Karpas-422 (cell line): ENCODE measurements around the gene C1QTNF4. TPM values are rescaled to one million over a fixed set of nuclear protein-coding genes. Genes with fewer than 3 reads are reported as not detected.

ENCODE experiments used
- DNase-seq: peaks from one replicate; pipeline ENCODE4 v3.0.0-alpha.2; 2015
- H2AFZ ChIP-seq: fragments of 200-600 bp; sonication (generic); 2 replicates; pipeline ENCODE4 v1.6.1; 2014; ENCODE audit warnings: antibody characterized with exemption, low read length, mixed read lengths
- H3K27ac ChIP-seq: fragments of 200-600 bp; sonication (generic); 2 replicates; pipeline ENCODE4 v1.5.1; 2014; ENCODE audit warnings: mild to moderate bottlenecking, low read length, moderate library complexity
- H3K27me3 ChIP-seq: fragments of 200-600 bp; sonication (generic); 2 replicates; pipeline ENCODE4 v1.6.1; 2014; ENCODE audit warnings: low read length, mixed read lengths
- H3K36me3 ChIP-seq: fragments of 200-600 bp; sonication (generic); 2 replicates; pipeline ENCODE4 v1.6.1; 2014; ENCODE audit warnings: low read length, mixed read lengths; ENCODE audit not compliant: insufficient read depth
- H3K4me1 ChIP-seq: fragments of 200-600 bp; sonication (generic); 2 replicates; pipeline ENCODE4 v1.6.1; 2014; ENCODE audit warnings: mild to moderate bottlenecking, low read length, mixed read lengths
- H3K4me2 ChIP-seq: fragments of 200-600 bp; sonication (generic); 2 replicates; pipeline ENCODE4 v1.6.1; 2014; ENCODE audit warnings: low read length, low read depth, mild to moderate bottlenecking; ENCODE audit not compliant: poor library complexity, severe bottlenecking
- H3K4me3 ChIP-seq: fragments of 200-600 bp; sonication (generic); 2 replicates; pipeline ENCODE4 v1.5.1; 2014; ENCODE audit warnings: mild to moderate bottlenecking, antibody characterized with exemption, low read length, mixed read lengths
- H3K79me2 ChIP-seq: fragments of 200-600 bp; sonication (generic); 2 replicates; pipeline ENCODE4 v1.6.1; 2014; ENCODE audit warnings: mild to moderate bottlenecking, low read length, mixed read lengths
- H3K9ac ChIP-seq: fragments of 200-600 bp; sonication (generic); 2 replicates; pipeline ENCODE4 v1.6.0; 2014; ENCODE audit warnings: low read length
- H3K9me2 ChIP-seq: fragments of 200-600 bp; sonication (generic), shearing (Covaris generic); replicated peaks from 2 replicates; pipeline ENCODE4 v1.6.0; 2014; ENCODE audit warnings: mild to moderate bottlenecking, low read length, moderate library complexity; ENCODE audit not compliant: insufficient read depth
- H3K9me3 ChIP-seq: fragments of 300-700, 200-600 bp; sonication (generic); 2 replicates; pipeline ENCODE4 v1.6.1; 2014; ENCODE audit warnings: low read length, mixed read lengths
- H4K20me1 ChIP-seq: fragments of 200-600 bp; sonication (generic); 2 replicates; pipeline ENCODE4 v1.6.1; 2014; ENCODE audit warnings: mild to moderate bottlenecking, antibody characterized with exemption, low read length, low read depth; ENCODE audit not compliant: insufficient read depth
- total RNA-seq: library from RNA; depleted of rRNA; stranded (reverse); fragments of >200 nt; shearing (Covaris generic); gene quantifications from 2 replicates; pipeline ENCODE4 v1.2.3, GENCODE V29; 2014; ENCODE audit warnings: low replicate concordance

The C1QTNF4 gene
- total RNA-seq, 1 experiment from 2014 or later: not detected

- H2AFZ ChIP-seq: no peak overlapping the region
- no peaks in the 10 kb centered on the region for H3K27me3 ChIP-seq
- no peak overlapping the region for H3K9ac ChIP-seq
- no peaks in the 10 kb centered on the region for H3K9me2 ChIP-seq
- no peaks in the 10 kb centered on the region for H3K79me2 ChIP-seq
- no peak overlapping the region for H3K27ac ChIP-seq
- H3K36me3 ChIP-seq: no peaks in the 10 kb centered on the region
- H4K20me1 ChIP-seq: no peaks in the 10 kb centered on the region
- peaks cover 18% of the 10 kb centered on the region for H3K4me1 ChIP-seq
- no peaks in the 10 kb centered on the region for H3K9me3 ChIP-seq
- no peak overlapping the region for H3K4me2 ChIP-seq
- no peak overlapping the region for H3K4me3 ChIP-seq
- peak; percentile 68 for DNase-seq
Measured at GRCh38 chr11:47606731-47607130, 12.5 kb upstream of the C1QTNF4 start.

- no peaks in the 10 kb centered on the region for H3K36me3 ChIP-seq
- H3K27ac ChIP-seq: no peak overlapping the region
- no peak overlapping the region for H3K4me2 ChIP-seq
- no peaks in the 10 kb centered on the region for H4K20me1 ChIP-seq
- H3K9me2 ChIP-seq: no peaks in the 10 kb centered on the region
- no peak for DNase-seq
- no peak overlapping the region for H3K9ac ChIP-seq
- H3K4me3 ChIP-seq: no peak overlapping the region
- no peaks in the 10 kb centered on the region for H3K27me3 ChIP-seq
- no peak overlapping the region for H2AFZ ChIP-seq
- H3K79me2 ChIP-seq: no peaks in the 10 kb centered on the region
- H3K9me3 ChIP-seq: no peaks in the 10 kb centered on the region
- H3K4me1 ChIP-seq: peaks cover 12% of the 10 kb centered on the region
Measured at GRCh38 chr11:47605921-47606320, 11.7 kb upstream of the C1QTNF4 start.

GRCh38 chr11:47603295-47603694 is 9.1 kb upstream of the C1QTNF4 start:
- DNase-seq: no peak
- Histone ChIP-seq H3K79me2 (no peaks in the 10 kb centered on the region), H3K4me2 (no peak overlapping the region), H3K4me1 (peaks cover 12% of the 10 kb centered on the region), H3K9me3 (no peaks in the 10 kb centered on the region), H2AFZ (no peak overlapping the region), H3K36me3 (no peaks in the 10 kb centered on the region), H3K27ac (no peak overlapping the region), H3K27me3 (no peaks in the 10 kb centered on the region), H3K4me3 (no peak overlapping the region), H4K20me1 (no peaks in the 10 kb centered on the region), H3K9ac (no peak overlapping the region), H3K9me2 (no peaks in the 10 kb centered on the region)

- H3K4me2 ChIP-seq: no peak overlapping the region
Measured at GRCh38 chr11:47599902-47600301, 5.7 kb upstream of the C1QTNF4 start.

GRCh38 chr11:47595967-47596366 is 1.8 kb upstream of the C1QTNF4 start:
- Histone ChIP-seq H3K27ac (no peak overlapping the region), H3K27me3 (no peaks in the 10 kb centered on the region), H3K4me3 (no peak overlapping the region), H3K9me3 (no peaks in the 10 kb centered on the region), H3K9ac (no peak overlapping the region), H3K4me2 (no peak overlapping the region), H3K9me2 (no peaks in the 10 kb centered on the region), H3K36me3 (no peaks in the 10 kb centered on the region), H3K4me1 (no peaks in the 10 kb centered on the region), H2AFZ (no peak overlapping the region), H3K79me2 (no peaks in the 10 kb centered on the region), H4K20me1 (no peaks in the 10 kb centered on the region)
- no peak for DNase-seq

More at GRCh38 chr11:47599902-47600301, 5.7 kb upstream of the C1QTNF4 start:
- Histone ChIP-seq H3K4me1 (no peaks in the 10 kb centered on the region), H3K79me2 (no peaks in the 10 kb centered on the region), H3K36me3 (no peaks in the 10 kb centered on the region), H3K4me3 (no peak overlapping the region), H3K9ac (no peak overlapping the region), H3K9me2 (no peaks in the 10 kb centered on the region), H3K9me3 (no peaks in the 10 kb centered on the region), H3K27ac (no peak overlapping the region), H2AFZ (no peak overlapping the region), H3K27me3 (no peaks in the 10 kb centered on the region), H4K20me1 (no peaks in the 10 kb centered on the region)
- DNase-seq: no peak

GRCh38 chr11:47595029-47595428 is 818 bp upstream of the C1QTNF4 start:
- H3K9ac ChIP-seq: no peak overlapping the region
- H3K27me3 ChIP-seq: no peaks in the 10 kb centered on the region
- no peaks in the 10 kb centered on the region for H3K9me2 ChIP-seq
- no peaks in the 10 kb centered on the region for H3K36me3 ChIP-seq
- H3K79me2 ChIP-seq: no peaks in the 10 kb centered on the region
- H3K27ac ChIP-seq: no peak overlapping the region
- H2AFZ ChIP-seq: no peak overlapping the region
- no peak for DNase-seq
- H3K9me3 ChIP-seq: no peaks in the 10 kb centered on the region
- H3K4me1 ChIP-seq: no peaks in the 10 kb centered on the region
- no peak overlapping the region for H3K4me3 ChIP-seq
- no peaks in the 10 kb centered on the region for H4K20me1 ChIP-seq
- no peak overlapping the region for H3K4me2 ChIP-seq

GRCh38 chr11:47593492-47593933 is 698 bp downstream of the C1QTNF4 start:
- no peaks in the 10 kb centered on the region for H3K27me3 ChIP-seq
- H3K4me1 ChIP-seq: no peaks in the 10 kb centered on the region
- H3K27ac ChIP-seq: no peak overlapping the region
- no peak overlapping the region for H3K4me3 ChIP-seq
- H3K9me3 ChIP-seq: no peaks in the 10 kb centered on the region
- no peaks in the 10 kb centered on the region for H4K20me1 ChIP-seq
- H3K9ac ChIP-seq: no peak overlapping the region
- no peaks in the 10 kb centered on the region for H3K36me3 ChIP-seq
- no peaks in the 10 kb centered on the region for H3K9me2 ChIP-seq
- DNase-seq: no peak
- no peak overlapping the region for H3K4me2 ChIP-seq
- no peak overlapping the region for H2AFZ ChIP-seq
- H3K79me2 ChIP-seq: no peaks in the 10 kb centered on the region

- Histone ChIP-seq H3K79me2 (no peaks in the 10 kb centered on the region), H3K9me2 (no peaks in the 10 kb centered on the region), H3K4me3 (no peak overlapping the region), H3K9ac (no peak overlapping the region), H3K36me3 (no peaks in the 10 kb centered on the region), H3K27ac (no peak overlapping the region), H4K20me1 (no peaks in the 10 kb centered on the region), H3K4me2 (no peak overlapping the region), H2AFZ (no peak overlapping the region), H3K9me3 (no peaks in the 10 kb centered on the region), H3K4me1 (no peaks in the 10 kb centered on the region), H3K27me3 (no peaks in the 10 kb centered on the region)
- DNase-seq: no peak
Measured at GRCh38 chr11:47592970-47593369, 1.2 kb downstream of the C1QTNF4 start.

- H3K9me3 ChIP-seq: no peaks in the 10 kb centered on the region
- no peaks in the 10 kb centered on the region for H3K9me2 ChIP-seq
- no peak for DNase-seq
- no peaks in the 10 kb centered on the region for H4K20me1 ChIP-seq
- H3K27ac ChIP-seq: no peak overlapping the region
- H3K36me3 ChIP-seq: no peaks in the 10 kb centered on the region
- H2AFZ ChIP-seq: no peak overlapping the region
- H3K4me3 ChIP-seq: no peak overlapping the region
- H3K79me2 ChIP-seq: no peaks in the 10 kb centered on the region
- no peak overlapping the region for H3K4me2 ChIP-seq
- H3K27me3 ChIP-seq: no peaks in the 10 kb centered on the region
- H3K4me1 ChIP-seq: no peaks in the 10 kb centered on the region
- H3K9ac ChIP-seq: no peak overlapping the region
Measured at GRCh38 chr11:47592251-47592650, 2.0 kb downstream of the C1QTNF4 start.
